HPDE6-E6E7 (cell line): ENCODE data around the gene TLE5.

Source experiments
- DNase-seq: peaks from one replicate; pipeline ENCODE4 v3.0.0; 2011; ENCODE audit warnings: missing footprints; ENCODE audit errors: extremely low spot score

Gene TLE5

GRCh38 chr19:3062165-3063105 is at the start of gene TLE5:
TSS of gene TLE5 (minus strand) at chr19:3062495. CDS start at chr19:3062200, 295 bp downstream.
- peak; percentile 48 for DNase-seq

GRCh38 chr19:3111586-3112247 is 49.4 kb upstream of the TLE5 start:
- DNase-seq, result no peak

GRCh38 chr19:3110126-3110825 is 48.0 kb upstream of the TLE5 start:
- no peak for DNase-seq

- no peak for DNase-seq
Observed at GRCh38 chr19:3109491-3109890, 47.2 kb upstream of the TLE5 start.

- peak; percentile 39 for DNase-seq
Observed at GRCh38 chr19:3108775-3109174, 46.5 kb upstream of the TLE5 start.

- DNase-seq, result no peak
Observed at GRCh38 chr19:3107658-3108057, 45.4 kb upstream of the TLE5 start.

GRCh38 chr19:3106509-3107141 is 44.3 kb upstream of the TLE5 start:
- no peak for DNase-seq

GRCh38 chr19:3105641-3106508 is 43.6 kb upstream of the TLE5 start:
- DNase-seq, result no peak

GRCh38 chr19:3104708-3104983 is 42.4 kb upstream of the TLE5 start:
- no peak for DNase-seq

GRCh38 chr19:3102239-3103140 is 40.2 kb upstream of the TLE5 start:
- no peak for DNase-seq

GRCh38 chr19:3100747-3101730 is 38.7 kb upstream of the TLE5 start:
- DNase-seq, result no peak

GRCh38 chr19:3100331-3100730 is 38.0 kb upstream of the TLE5 start:
- DNase-seq, result no peak

GRCh38 chr19:3099347-3100145 is 37.3 kb upstream of the TLE5 start:
- no peak for DNase-seq

GRCh38 chr19:3098515-3099346 is 36.4 kb upstream of the TLE5 start:
- no peak for DNase-seq

GRCh38 chr19:3098141-3098514 is 35.8 kb upstream of the TLE5 start:
- DNase-seq, result no peak

- DNase-seq, result no peak
Observed at GRCh38 chr19:3097442-3097871, 35.2 kb upstream of the TLE5 start.

GRCh38 chr19:3096902-3097326 is 34.6 kb upstream of the TLE5 start:
- DNase-seq, result no peak
